ENCODE results near the gene JARID2.

Gene JARID2

DNA sequence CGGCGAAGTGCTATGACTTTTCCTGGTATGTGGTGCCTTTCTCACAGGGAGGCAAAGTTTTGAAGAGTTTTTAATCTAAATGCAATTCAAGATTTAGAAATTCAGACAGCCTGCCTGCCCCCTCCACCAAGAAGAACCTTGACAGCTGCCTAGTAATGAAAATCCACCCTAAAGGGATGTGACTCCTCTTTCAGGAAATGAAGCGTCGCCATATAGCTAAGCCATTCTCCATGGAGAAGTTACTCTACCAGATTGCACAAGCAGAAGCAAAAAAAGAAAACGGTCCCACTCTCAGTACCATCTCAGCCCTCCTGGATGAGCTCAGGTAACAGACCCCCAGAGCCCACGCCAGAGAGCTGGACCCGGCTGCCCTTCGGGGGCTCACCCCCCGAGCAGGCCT lies 266.9 kb downstream of the JARID2 start:
- no peak for DNase-seq (ENCODE audit: low read depth)
- no peak overlapping the region for H3K4me3 ChIP-seq (ENCODE audit: low read depth, low read length)
- TF ChIP-seq MYC (IDR thresholded peaks at IDR 0.05; ENCODE audit: low read depth, low read length) (no peak), POLR2A (IDR thresholded peaks at IDR 0.05; ENCODE audit: extremely low read depth, insufficient read length) (no peak)
- TF ChIP-seq, protein P1, sequence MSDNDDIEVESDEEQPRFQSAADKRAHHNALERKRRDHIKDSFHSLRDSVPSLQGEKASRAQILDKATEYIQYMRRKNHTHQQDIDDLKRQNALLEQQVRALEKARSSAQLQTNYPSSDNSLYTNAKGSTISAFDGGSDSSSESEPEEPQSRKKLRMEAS (IDR thresholded peaks at IDR 0.05; ENCODE audit: low read depth, low read length) = no peak
- TF ChIP-seq, protein P2, sequence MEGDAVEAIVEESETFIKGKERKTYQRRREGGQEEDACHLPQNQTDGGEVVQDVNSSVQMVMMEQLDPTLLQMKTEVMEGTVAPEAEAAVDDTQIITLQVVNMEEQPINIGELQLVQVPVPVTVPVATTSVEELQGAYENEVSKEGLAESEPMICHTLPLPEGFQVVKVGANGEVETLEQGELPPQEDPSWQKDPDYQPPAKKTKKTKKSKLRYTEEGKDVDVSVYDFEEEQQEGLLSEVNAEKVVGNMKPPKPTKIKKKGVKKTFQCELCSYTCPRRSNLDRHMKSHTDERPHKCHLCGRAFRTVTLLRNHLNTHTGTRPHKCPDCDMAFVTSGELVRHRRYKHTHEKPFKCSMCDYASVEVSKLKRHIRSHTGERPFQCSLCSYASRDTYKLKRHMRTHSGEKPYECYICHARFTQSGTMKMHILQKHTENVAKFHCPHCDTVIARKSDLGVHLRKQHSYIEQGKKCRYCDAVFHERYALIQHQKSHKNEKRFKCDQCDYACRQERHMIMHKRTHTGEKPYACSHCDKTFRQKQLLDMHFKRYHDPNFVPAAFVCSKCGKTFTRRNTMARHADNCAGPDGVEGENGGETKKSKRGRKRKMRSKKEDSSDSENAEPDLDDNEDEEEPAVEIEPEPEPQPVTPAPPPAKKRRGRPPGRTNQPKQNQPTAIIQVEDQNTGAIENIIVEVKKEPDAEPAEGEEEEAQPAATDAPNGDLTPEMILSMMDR (IDR thresholded peaks at IDR 0.05; ENCODE audit: low read depth, low read length) = no peak

DNA sequence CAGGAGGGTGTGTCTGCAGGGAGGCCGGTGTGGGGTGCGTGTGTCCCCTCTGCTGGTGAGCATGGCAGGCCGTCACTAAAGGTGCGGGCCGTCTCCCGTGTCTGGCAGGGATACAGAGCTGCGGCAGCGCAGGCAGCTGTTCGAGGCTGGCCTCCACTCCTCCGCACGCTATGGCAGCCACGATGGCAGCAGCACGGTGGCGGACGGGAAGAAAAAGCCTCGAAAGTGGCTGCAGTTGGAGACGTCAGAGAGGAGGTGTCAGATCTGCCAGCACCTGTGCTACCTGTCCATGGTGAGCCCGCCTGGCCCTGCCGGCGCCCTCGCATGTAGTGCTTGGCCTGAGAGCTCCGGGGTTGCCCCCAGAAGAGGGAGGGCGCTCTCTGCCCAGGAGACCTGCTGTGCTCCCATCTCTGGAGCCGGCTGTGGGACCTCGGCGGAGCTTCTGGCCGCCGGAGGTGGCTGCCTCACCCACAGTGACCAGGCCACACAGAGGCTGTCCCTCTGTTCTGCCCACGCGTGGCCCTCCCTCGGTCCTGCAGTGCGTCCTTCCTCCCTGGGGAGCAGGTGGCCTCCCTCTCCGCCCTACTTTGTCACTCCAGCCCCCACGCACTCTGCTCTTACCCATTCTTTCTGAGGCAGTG lies 267.4 kb downstream of the JARID2 start:
- H3K4me3 ChIP-seq (ENCODE audit: low read depth, low read length) = no peak overlapping the region
- no peak for DNase-seq (ENCODE audit: low read depth)
- TF ChIP-seq, protein P1 (IDR thresholded peaks at IDR 0.05; ENCODE audit: low read depth, low read length) = no peak
- TF ChIP-seq, protein P2 (IDR thresholded peaks at IDR 0.05; ENCODE audit: low read depth, low read length) = no peak
- TF ChIP-seq POLR2A (IDR thresholded peaks at IDR 0.05; ENCODE audit: extremely low read depth, insufficient read length) (no peak), MYC (IDR thresholded peaks at IDR 0.05; ENCODE audit: low read depth, low read length) (no peak)

DNA sequence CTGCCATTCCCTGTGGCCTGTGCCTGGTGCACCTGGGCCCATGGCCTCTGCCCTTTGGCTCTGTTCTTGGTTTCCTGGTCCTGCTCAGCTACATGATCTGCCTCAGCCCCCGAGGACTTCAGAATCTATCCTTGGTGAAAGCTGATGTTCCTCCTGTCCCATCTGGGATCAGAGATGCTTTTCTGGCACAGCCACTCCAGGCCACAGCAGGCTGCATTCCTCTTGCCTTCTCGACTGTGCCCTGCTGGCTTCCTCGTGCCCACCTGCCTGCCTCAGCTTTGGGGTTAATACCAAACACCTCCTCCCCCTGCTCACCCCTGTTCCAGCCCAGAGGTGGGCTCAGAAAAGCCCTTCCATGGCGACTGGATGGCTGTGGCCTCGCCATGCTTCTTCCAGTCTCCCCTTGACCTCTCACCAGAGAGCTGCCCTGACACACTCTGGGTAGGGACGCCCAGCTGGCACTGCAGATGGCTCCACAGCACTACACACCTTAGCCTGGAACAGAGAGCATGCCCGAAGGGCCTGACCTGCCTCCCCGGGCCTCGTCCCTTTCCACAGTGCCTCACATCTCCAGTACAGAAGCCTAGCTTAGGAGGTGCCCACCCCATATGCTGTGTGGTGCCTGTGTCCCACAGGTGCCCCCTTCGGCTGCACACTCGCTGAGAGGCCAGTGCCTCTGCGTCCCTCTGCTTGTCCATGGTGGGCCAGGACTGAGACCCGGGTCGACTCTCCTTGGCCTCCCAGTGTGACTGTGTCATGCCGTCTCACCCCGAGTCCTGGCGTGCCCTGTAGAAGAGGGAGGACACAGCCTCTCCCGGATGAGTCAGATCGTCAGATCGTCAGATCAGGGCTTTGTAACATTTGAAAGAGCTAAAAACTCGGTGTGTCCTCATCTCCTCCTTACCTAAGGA lies 268.2 kb downstream of the JARID2 start:
- TF ChIP-seq MYC (IDR thresholded peaks at IDR 0.05; ENCODE audit: low read depth, low read length) (no peak), POLR2A (IDR thresholded peaks at IDR 0.05; ENCODE audit: extremely low read depth, insufficient read length) (no peak)
- TF ChIP-seq, protein P1 (IDR thresholded peaks at IDR 0.05; ENCODE audit: low read depth, low read length) = no peak
- TF ChIP-seq, protein P2 (IDR thresholded peaks at IDR 0.05; ENCODE audit: low read depth, low read length) = no peak
- no peak overlapping the region for H3K4me3 ChIP-seq (ENCODE audit: low read depth, low read length)
- DNase-seq (ENCODE audit: low read depth) = no peak

DNA sequence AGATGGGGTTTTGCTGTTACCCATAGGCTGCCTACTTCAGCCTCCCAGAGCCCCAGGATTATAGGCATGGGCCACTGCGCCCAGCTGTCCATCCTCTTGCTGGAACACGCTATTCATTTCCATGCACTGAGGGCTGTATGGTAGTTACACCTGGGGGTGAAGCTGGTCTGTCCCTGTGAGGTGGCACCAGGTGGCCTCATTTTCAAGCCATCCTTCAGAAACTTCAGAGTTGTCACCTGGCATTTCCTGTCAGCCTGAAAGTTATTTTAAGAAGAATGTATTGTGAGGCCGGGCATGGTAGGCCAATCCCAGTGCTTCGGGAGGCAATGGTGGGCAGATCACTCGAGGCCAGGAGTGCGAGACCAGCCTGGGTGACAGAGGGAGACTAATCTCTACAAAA lies 269.4 kb downstream of the JARID2 start:
- no peak overlapping the region for H3K4me3 ChIP-seq (ENCODE audit: low read depth, low read length)
- no peak for DNase-seq (ENCODE audit: low read depth)
- TF ChIP-seq, protein P2 (IDR thresholded peaks at IDR 0.05; ENCODE audit: low read depth, low read length) = no peak
- no peak for TF ChIP-seq MYC (IDR thresholded peaks at IDR 0.05; ENCODE audit: low read depth, low read length)
- TF ChIP-seq, protein P1 (IDR thresholded peaks at IDR 0.05; ENCODE audit: low read depth, low read length) = no peak
- no peak for TF ChIP-seq POLR2A (IDR thresholded peaks at IDR 0.05; ENCODE audit: extremely low read depth, insufficient read length)

DNA sequence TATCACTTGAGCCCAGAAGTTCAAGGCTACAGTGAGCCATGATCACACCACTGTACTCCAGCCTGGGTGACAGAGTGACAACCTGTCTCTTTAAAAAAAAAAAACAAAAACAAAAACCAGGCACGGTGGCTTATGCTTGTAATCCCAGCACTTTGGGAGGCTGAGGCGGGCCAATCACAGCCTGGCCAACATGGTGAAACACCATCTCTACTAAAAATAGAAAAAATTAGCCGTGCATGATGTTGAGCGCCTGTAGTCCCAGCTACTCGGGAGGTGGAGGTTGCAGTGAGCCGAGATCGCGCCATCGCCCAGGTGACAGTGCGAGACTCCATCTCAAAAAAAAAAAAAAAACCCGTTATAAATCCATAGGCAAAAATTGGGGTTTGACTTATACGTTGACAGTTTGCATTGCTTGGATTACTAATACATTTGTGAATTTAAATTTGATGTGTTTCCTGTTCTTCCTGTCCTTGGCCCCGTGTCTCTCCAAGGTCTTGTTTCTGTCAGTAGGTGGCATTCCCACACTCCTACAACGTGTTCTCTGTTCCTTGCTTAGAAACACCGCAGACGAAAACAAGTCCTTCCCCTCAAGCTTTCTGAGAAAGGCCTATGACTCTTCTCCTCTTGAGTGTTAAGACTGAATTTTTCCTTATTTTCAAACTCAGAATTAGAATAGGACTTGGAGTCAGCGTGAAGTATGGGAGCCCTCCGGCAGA lies 269.9 kb downstream of the JARID2 start:
- H3K4me3 ChIP-seq (ENCODE audit: low read depth, low read length) = no peak overlapping the region
- no peak for DNase-seq (ENCODE audit: low read depth)
- no peak for TF ChIP-seq POLR2A (IDR thresholded peaks at IDR 0.05; ENCODE audit: extremely low read depth, insufficient read length)
- no peak for TF ChIP-seq MYC (IDR thresholded peaks at IDR 0.05; ENCODE audit: low read depth, low read length)
- TF ChIP-seq, protein P2 (IDR thresholded peaks at IDR 0.05; ENCODE audit: low read depth, low read length) = no peak
- TF ChIP-seq, protein P1 (IDR thresholded peaks at IDR 0.05; ENCODE audit: low read depth, low read length) = no peak

Measured in NB4 (cell line).